ENCODE measurements around the gene MCU.

GRCh38 chr10:72735288-72735936, 43.5 kb downstream of the MCU start:
- no peak for TF ChIP-seq POLR2A (IDR thresholded peaks at IDR 0.05)
- TF ChIP-seq, protein P1, sequence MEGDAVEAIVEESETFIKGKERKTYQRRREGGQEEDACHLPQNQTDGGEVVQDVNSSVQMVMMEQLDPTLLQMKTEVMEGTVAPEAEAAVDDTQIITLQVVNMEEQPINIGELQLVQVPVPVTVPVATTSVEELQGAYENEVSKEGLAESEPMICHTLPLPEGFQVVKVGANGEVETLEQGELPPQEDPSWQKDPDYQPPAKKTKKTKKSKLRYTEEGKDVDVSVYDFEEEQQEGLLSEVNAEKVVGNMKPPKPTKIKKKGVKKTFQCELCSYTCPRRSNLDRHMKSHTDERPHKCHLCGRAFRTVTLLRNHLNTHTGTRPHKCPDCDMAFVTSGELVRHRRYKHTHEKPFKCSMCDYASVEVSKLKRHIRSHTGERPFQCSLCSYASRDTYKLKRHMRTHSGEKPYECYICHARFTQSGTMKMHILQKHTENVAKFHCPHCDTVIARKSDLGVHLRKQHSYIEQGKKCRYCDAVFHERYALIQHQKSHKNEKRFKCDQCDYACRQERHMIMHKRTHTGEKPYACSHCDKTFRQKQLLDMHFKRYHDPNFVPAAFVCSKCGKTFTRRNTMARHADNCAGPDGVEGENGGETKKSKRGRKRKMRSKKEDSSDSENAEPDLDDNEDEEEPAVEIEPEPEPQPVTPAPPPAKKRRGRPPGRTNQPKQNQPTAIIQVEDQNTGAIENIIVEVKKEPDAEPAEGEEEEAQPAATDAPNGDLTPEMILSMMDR (IDR thresholded peaks at IDR 0.05) = no peak

Measured in testis (tissue), 2 donors.